Bronchial epithelial cell (primary cell): ENCODE results near the gene FAM117B. TPM values are rescaled to one million over a fixed set of nuclear protein-coding genes. Genes with fewer than 3 reads are reported as not detected.

Source experiments
- DNase-seq: peaks from one replicate; pipeline ENCODE4 v3.0.0-alpha.2; 2010; ENCODE audit warnings: low read depth
- FAIRE-seq: peaks from 2 replicates; lab custom pipeline; 2011; peaks lifted over from hg19 to GRCh38; lab: Jason Lieb, UNC
- H3K27me3 ChIP-seq: 2 replicates; pipeline ENCODE4 v1.5.1; 2011; ENCODE audit warnings: low read length; ENCODE audit not compliant: control insufficient read depth, insufficient read depth
- H3K36me3 ChIP-seq: 2 replicates; pipeline ENCODE4 v1.5.1; 2011; ENCODE audit warnings: low read length; ENCODE audit not compliant: control insufficient read depth, insufficient read depth
- H3K4me3 ChIP-seq: 2 replicates; pipeline ENCODE4 v1.5.1; 2011; ENCODE audit warnings: mild to moderate bottlenecking, low read depth, low read length, control low read depth
- CTCF ChIP-seq: IDR thresholded peaks from 2 replicates; pipeline ENCODE4 v1.5.1; 2011; ENCODE audit warnings: mild to moderate bottlenecking, moderate library complexity, low read length, control low read depth, inconsistent platforms; ENCODE audit not compliant: insufficient read depth, severe bottlenecking
- total RNA-seq: library from RNA; depleted of rRNA; stranded (reverse); fragments of >200 nt; gene quantifications from 2 replicates; pipeline ENCODE4 v1.2.1, GENCODE V29; 2014

Gene FAM117B
- total RNA-seq, 1 donor from 2014 or later = 2.6 TPM

GRCh38 chr2:202757339-202757738, 122.6 kb downstream of the FAM117B start:
- no peak for DNase-seq
- no peak for TF ChIP-seq CTCF
- FAIRE-seq = peak; percentile 28
- no peaks in the 10 kb centered on the region for H3K36me3 ChIP-seq
- no peak overlapping the region for H3K4me3 ChIP-seq
- no peaks in the 10 kb centered on the region for H3K27me3 ChIP-seq

- FAIRE-seq = no peak
- TF ChIP-seq CTCF = no peak
- DNase-seq = no peak
- no peaks in the 10 kb centered on the region for H3K36me3 ChIP-seq
- no peak overlapping the region for H3K4me3 ChIP-seq
- no peaks in the 10 kb centered on the region for H3K27me3 ChIP-seq
These were observed 123.4 kb downstream of the FAM117B start for GRCh38 chr2:202758128-202758527.

- H3K4me3 ChIP-seq = no peak overlapping the region
- no peaks in the 10 kb centered on the region for H3K36me3 ChIP-seq
- FAIRE-seq = no peak
- no peak for TF ChIP-seq CTCF
- H3K27me3 ChIP-seq = no peaks in the 10 kb centered on the region
- peak; percentile 27 for DNase-seq
These were observed 123.8 kb downstream of the FAM117B start for GRCh38 chr2:202758604-202759003.

GRCh38 chr2:202760848-202761247, 126.1 kb downstream of the FAM117B start:
- no peaks in the 10 kb centered on the region for H3K36me3 ChIP-seq
- no peak for TF ChIP-seq CTCF
- H3K4me3 ChIP-seq = no peak overlapping the region
- FAIRE-seq (no peak), DNase-seq (no peak)
- no peaks in the 10 kb centered on the region for H3K27me3 ChIP-seq

GRCh38 chr2:202762556-202762955, 127.8 kb downstream of the FAM117B start:
- no peak for TF ChIP-seq CTCF
- Histone ChIP-seq H3K36me3 (no peaks in the 10 kb centered on the region), H3K27me3 (no peaks in the 10 kb centered on the region), H3K4me3 (no peak overlapping the region)
- FAIRE-seq = no peak
- no peak for DNase-seq

- DNase-seq = no peak
- TF ChIP-seq CTCF = no peak
- FAIRE-seq = no peak
- Histone ChIP-seq H3K36me3 (no peaks in the 10 kb centered on the region), H3K4me3 (no peak overlapping the region), H3K27me3 (no peaks in the 10 kb centered on the region)
These were observed 129.1 kb downstream of the FAM117B start for GRCh38 chr2:202763916-202764315.
